SH-SY5Y (cell line): Measurements from ENCODE around the gene ZNF282.

Experiments
- GATA2 ChIP-seq: IDR thresholded peaks from 2 replicates; pipeline ENCODE4 v1.6.1; 2011; ENCODE audit warnings: mild to moderate bottlenecking, low read depth, low read length
- GATA3 ChIP-seq: IDR thresholded peaks from 2 replicates; pipeline ENCODE4 v1.6.1; 2011; ENCODE audit warnings: low read depth, mild to moderate bottlenecking, low read length, moderate library complexity

DNA sequence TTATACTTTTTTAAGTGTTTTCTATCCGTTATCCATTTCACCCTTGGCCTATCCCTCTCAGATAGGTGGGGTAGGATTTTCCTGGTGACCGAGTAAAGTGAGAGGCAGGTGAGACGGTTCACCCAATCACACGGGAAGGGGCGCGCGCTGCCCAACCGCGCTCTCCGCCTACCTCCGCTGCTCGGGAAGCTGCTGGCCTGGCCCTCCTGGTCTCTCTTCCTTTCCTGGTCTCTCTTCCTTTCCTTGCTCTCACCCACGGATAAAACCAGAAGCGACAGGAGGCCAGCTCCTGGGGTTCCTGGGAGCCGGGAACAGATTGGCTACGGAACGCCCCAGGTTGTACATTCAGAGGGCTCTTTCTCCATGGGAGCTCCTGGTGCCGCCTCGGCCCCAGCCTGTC lies 29.8 kb downstream of the ZNF282 start:
- TF ChIP-seq GATA3 (no peak), GATA2 (no peak)
